Measurements from ENCODE around the gene FLT3LG.

The FLT3LG gene

GRCh38 chr19:49502866-49503581, 29.0 kb downstream of the FLT3LG start:
- TF ChIP-seq CTCF (conservative IDR thresholded peaks at IDR 0.05): peak; percentile 87
- H3K27ac ChIP-seq: peak overlapping the region; percentile 37; the same call in 1 of the 2 replicates

GRCh38 chr19:49503582-49503962, 29.6 kb downstream of the FLT3LG start:
- TF ChIP-seq CTCF (conservative IDR thresholded peaks at IDR 0.05): no peak
- H3K27ac ChIP-seq: peak overlapping the region; percentile 37; the same call in 1 of the 2 replicates

GRCh38 chr19:49506575-49507105, 32.6 kb downstream of the FLT3LG start:
- no peak overlapping the region for H3K27ac ChIP-seq
- TF ChIP-seq CTCF (conservative IDR thresholded peaks at IDR 0.05): peak; percentile 76

GRCh38 chr19:49507803-49508494, 33.9 kb downstream of the FLT3LG start:
- no peak for TF ChIP-seq CTCF (conservative IDR thresholded peaks at IDR 0.05)
- H3K27ac ChIP-seq: no peak overlapping the region

- no peak for TF ChIP-seq CTCF (conservative IDR thresholded peaks at IDR 0.05)
- H3K27ac ChIP-seq: peak overlapping the region; percentile 75
These were observed 39.1 kb downstream of the FLT3LG start for GRCh38 chr19:49512970-49513745.

GRCh38 chr19:49513746-49514118, 39.7 kb downstream of the FLT3LG start:
- no peak for TF ChIP-seq CTCF (conservative IDR thresholded peaks at IDR 0.05)
- peak overlapping the region; percentile 75 for H3K27ac ChIP-seq

GRCh38 chr19:49514151-49514550, 40.1 kb downstream of the FLT3LG start:
- no peak for TF ChIP-seq CTCF (conservative IDR thresholded peaks at IDR 0.05)
- peak overlapping the region; percentile 75; the same call in 1 of the 2 replicates for H3K27ac ChIP-seq

Measured in VCaP (cell line).